Cardiac muscle cell (in vitro differentiated cells and primary cell): ENCODE measurements around the gene BPI. TPM values are rescaled to one million over a fixed set of nuclear protein-coding genes. Genes with fewer than 3 reads are reported as not detected.

Experiments used
- DNase-seq, 2 donors: peaks; one replicate each; pipeline versions ENCODE4 v3.0.0 to v3.0.0-alpha.2; 2010 to 2017; ENCODE audit warnings: low read depth in 1 of 2, low spot score in 1 of 2
- H3K27ac ChIP-seq: fragments of 200-600 bp; sonication (generic); 2 replicates; pipeline ENCODE4 v1.5.1; 2016
- H3K27me3 ChIP-seq: fragments of 200-600 bp; sonication (generic); 2 replicates; pipeline ENCODE4 v1.6.0; 2016; ENCODE audit warnings: control low read depth
- H3K36me3 ChIP-seq: fragments of 200-600 bp; sonication (generic); 2 replicates; pipeline ENCODE4 v1.5.1; 2016; ENCODE audit warnings: control low read depth
- H3K4me1 ChIP-seq: fragments of 200-600 bp; sonication (generic); 2 replicates; pipeline ENCODE4 v1.8.1; 2017; ENCODE audit warnings: low read depth, mild to moderate bottlenecking, mixed run types
- H3K4me3 ChIP-seq: fragments of 200-600 bp; sonication (generic); 2 replicates; pipeline ENCODE4 v1.5.1; 2016; ENCODE audit warnings: mild to moderate bottlenecking
- H3K9me3 ChIP-seq: fragments of 200-600 bp; sonication (generic); 2 replicates; pipeline ENCODE4 v1.5.1; 2017; ENCODE audit warnings: low read depth, mild to moderate bottlenecking, control low read depth
- CTCF ChIP-seq: IDR thresholded peaks from 2 replicates; pipeline ENCODE4 v1.5.1; 2012; ENCODE audit warnings: low read depth, mild to moderate bottlenecking, low read length
- polyA plus RNA-seq: library from polyadenylated mRNA; unstranded; fragments of >200 nt; fragmentation: Nextera tagmentation; extraction: Ambion mirVana; gene quantifications from 2 replicates; pipeline ENCODE4 v1.2.1, GENCODE V29; 2016
- total RNA-seq: library from RNA; depleted of rRNA; stranded (reverse); fragments of >200 nt; gene quantifications from 2 replicates; pipeline ENCODE4 v1.2.3, GENCODE V29; 2016

Gene BPI
- total and polyA plus RNA-seq, 2 experiments from 2014 or later = not detected

- DNase-seq = no peak
- H3K4me3 ChIP-seq = no peak overlapping the region
- H3K4me1 ChIP-seq = no peaks in the 10 kb centered on the region
- H3K27ac ChIP-seq = no peak overlapping the region
- no peaks in the 10 kb centered on the region for H3K36me3 ChIP-seq
- TF ChIP-seq CTCF = no peak
- H3K27me3 ChIP-seq = no peaks in the 10 kb centered on the region
- H3K9me3 ChIP-seq = no peaks in the 10 kb centered on the region
Observed at GRCh38 chr20:38306379-38306778, 2.4 kb downstream of the BPI start.

GRCh38 chr20:38307371-38308046 lies 3.6 kb downstream of the BPI start:
- peak in 1 of 2 donors; percentile 73 for DNase-seq
- no peak overlapping the region for H3K27ac ChIP-seq
- no peaks in the 10 kb centered on the region for H3K36me3 ChIP-seq
- no peak for TF ChIP-seq CTCF
- H3K4me3 ChIP-seq = no peak overlapping the region
- no peaks in the 10 kb centered on the region for H3K4me1 ChIP-seq
- H3K27me3 ChIP-seq = no peaks in the 10 kb centered on the region
- H3K9me3 ChIP-seq = no peaks in the 10 kb centered on the region

- Histone ChIP-seq H3K9me3 (no peaks in the 10 kb centered on the region), H3K4me1 (no peaks in the 10 kb centered on the region), H3K36me3 (no peaks in the 10 kb centered on the region), H3K27me3 (no peaks in the 10 kb centered on the region), H3K27ac (no peak overlapping the region), H3K4me3 (no peak overlapping the region)
- peak in 1 of 2 donors; percentile 40 for DNase-seq
- no peak for TF ChIP-seq CTCF
Observed at GRCh38 chr20:38308047-38308438, 4.1 kb downstream of the BPI start.

GRCh38 chr20:38308447-38308846 lies 4.5 kb downstream of the BPI start:
- Histone ChIP-seq H3K36me3 (no peaks in the 10 kb centered on the region), H3K9me3 (no peaks in the 10 kb centered on the region), H3K4me1 (no peaks in the 10 kb centered on the region), H3K4me3 (no peak overlapping the region), H3K27ac (no peak overlapping the region), H3K27me3 (no peaks in the 10 kb centered on the region)
- no peak for TF ChIP-seq CTCF
- DNase-seq = no peak

- H3K36me3 ChIP-seq = no peaks in the 10 kb centered on the region
- no peaks in the 10 kb centered on the region for H3K4me1 ChIP-seq
- no peak overlapping the region for H3K27ac ChIP-seq
- no peak for TF ChIP-seq CTCF
- H3K9me3 ChIP-seq = no peaks in the 10 kb centered on the region
- no peaks in the 10 kb centered on the region for H3K27me3 ChIP-seq
- no peak for DNase-seq
- H3K4me3 ChIP-seq = no peak overlapping the region
Observed at GRCh38 chr20:38311091-38311490, 7.1 kb downstream of the BPI start.
